HTERT RPE-1 (cell line): ENCODE data around the gene ERG.

ENCODE experiments used
- in situ Hi-C: fragments of 300-500 bp; cut with MboI; formaldehyde crosslinking; loops from 4 replicates; pipeline ENCODE4 v1.14.3; 2020; ENCODE audit warnings: low sequenced_read_pairs

ERG gene

GRCh38 chr21:38500073-38500472 is 1.8 kb upstream of the ERG start:
- in situ Hi-C loops: no loop called here

DNA sequence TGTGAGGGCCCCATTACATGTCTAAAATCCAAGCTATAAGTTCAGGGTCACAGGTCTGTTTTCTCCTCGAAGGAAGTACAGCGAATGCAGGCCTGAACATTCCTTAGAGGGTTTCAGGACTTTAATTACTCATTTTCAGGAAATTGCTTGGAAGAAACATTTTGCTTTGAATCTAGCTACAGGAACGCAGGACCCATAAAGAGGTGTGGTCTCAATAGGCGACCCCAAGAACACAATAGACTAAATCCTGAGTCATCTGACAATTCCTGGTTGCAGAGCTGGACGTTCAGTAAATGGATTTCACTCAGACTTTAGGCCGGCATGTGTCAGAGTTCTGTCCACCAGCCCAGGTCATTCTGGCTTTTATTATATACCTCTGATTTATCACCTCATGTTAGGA is 1.0 kb upstream of the ERG start:
- in situ Hi-C loops: no loop called here

DNA sequence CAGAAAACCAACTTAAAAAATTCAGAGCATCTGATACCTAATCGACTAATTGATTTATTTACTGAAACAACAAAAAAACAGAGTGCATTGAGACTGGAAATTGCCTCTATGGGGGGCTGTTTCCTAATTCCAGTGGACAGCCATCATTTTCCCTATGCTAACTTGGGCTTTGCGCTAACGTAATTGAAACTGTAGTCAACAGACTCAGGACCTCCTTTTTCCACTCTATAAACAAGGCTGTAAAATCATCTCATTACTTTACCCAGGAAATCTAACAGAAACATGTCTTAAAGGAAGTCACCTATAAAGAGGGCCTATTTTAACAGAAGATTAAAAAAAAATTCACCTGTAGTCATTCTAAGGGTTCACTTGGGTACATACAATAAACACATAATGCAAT is 2.1 kb downstream of the ERG start:
- in situ Hi-C loops: no loop called here

DNA sequence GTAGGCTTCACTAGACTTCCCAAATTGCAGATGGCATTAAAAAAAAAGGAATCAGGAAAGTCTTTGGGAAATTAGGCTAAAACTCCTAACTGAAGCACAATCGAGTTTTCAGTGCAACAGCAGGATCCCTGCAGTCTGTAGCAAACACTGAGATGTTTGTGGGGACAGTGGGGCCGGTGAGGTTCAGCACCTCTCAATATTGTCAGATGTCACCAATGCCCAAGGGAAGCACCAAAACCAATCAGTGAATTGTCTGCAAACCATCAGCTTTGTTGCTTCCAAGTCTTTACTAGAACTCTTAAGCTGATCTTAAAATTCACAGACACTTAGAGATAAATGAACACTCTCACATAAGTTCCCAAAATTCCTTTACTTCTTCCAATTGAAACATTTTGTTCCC is 2.6 kb downstream of the ERG start:
- in situ Hi-C loops: no loop called here

- in situ Hi-C loops: no loop called here
Observed at GRCh38 chr21:38495242-38495641, 3.0 kb downstream of the ERG start.

DNA sequence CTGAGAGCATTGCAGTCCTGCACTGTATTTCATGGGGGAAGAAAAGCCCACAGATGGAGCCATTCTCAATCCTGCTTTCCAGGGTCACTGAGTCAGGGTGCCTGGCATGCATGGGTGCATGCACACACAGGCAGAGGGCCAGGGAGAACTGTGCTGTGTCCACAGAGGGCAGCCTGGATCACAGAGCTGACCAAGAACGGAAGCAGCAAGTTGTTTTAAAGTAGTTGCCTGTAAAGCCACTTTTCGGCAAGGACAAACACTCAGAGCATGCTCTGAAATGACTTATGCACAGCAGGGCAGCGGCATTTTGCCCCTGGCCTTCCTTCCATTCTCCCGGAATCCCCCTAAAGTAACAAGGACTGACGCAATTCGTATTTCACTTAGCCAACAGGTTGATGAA is 3.6 kb downstream of the ERG start:
- in situ Hi-C loops: no loop called here

- in situ Hi-C loops: no loop called here
Observed at GRCh38 chr21:38494251-38494642, 4.0 kb downstream of the ERG start.

DNA sequence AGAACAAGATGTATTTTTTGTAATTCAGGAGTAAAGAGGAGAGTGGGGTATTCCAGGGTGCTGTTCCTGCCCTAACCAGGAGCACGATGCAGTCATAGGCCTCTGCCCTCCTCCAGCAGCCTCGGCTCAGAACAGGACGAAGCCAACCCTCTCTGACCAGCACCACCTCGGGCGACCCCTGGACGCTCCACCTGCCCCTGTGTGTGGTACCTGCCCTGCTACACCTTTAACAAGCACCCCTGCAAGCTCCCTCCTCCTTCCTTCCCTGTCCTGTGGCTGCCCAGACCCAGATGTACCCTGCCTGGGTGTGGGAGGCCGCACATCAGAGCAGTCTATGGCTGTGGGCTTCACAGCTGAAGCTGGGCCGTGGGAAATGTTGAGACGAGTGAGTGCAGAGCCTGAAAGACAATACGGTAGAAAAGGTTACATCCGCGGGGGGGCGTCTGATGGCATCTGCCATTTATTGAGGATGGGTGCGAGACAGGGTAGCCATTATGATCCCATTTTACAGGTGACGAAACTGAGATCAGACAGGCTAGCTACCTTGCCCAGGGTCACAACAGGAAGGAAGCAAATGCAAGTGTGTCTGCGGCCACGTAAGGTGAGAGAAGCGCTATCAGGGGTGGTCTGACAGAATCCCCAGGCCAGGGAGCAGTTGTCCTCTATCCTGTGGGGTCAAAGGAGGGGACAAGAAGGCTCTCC is 4.6 kb downstream of the ERG start:
- in situ Hi-C loops: no loop called here

DNA sequence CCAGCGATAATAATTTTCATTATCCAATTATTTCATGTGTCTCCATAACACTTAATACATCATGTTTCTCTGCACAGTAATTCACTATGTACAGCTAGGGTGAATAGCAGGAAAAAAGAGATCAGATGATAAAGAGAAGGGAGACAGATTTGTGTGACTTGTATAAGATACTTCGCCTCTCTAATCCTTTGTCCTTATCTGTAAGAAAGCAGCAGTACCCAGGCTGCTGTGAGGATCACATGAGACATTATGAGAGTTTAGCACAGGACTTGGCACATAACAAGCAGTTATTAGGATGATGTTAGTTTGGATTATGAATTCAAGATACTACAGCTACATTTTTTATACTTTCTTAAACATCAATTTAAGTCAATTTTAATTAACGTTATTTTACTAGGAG is 6.3 kb downstream of the ERG start:
- in situ Hi-C loops: no loop called here

DNA sequence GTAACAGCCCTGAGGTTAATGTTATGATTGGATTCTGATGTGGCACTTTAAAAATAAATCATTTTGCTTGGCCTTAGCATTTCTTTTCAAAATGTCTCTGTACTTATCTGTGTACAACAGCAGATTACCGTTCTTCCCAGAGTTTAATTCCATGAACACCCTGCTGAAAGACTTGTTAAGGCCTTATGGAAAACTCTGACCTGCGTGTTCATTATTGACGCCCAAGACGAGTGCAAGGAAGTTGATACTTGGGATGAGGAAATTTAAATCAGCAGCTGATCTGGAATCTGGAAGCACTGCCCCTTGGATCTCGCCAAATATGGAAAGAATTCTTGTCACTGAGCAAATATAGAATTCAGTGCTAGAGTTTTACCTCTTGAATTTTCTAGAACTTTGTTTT is 6.7 kb downstream of the ERG start:
- in situ Hi-C loops: no loop called here

- in situ Hi-C loops: no loop called here
Observed at GRCh38 chr21:38490411-38491020, 7.8 kb downstream of the ERG start.

GRCh38 chr21:38489729-38490128 is 8.5 kb downstream of the ERG start:
- in situ Hi-C loops: no loop called here

GRCh38 chr21:38489271-38489652 is 9.0 kb downstream of the ERG start:
- in situ Hi-C loops: no loop called here

- in situ Hi-C loops: no loop called here
Observed at GRCh38 chr21:38488640-38489270, 9.5 kb downstream of the ERG start.

DNA sequence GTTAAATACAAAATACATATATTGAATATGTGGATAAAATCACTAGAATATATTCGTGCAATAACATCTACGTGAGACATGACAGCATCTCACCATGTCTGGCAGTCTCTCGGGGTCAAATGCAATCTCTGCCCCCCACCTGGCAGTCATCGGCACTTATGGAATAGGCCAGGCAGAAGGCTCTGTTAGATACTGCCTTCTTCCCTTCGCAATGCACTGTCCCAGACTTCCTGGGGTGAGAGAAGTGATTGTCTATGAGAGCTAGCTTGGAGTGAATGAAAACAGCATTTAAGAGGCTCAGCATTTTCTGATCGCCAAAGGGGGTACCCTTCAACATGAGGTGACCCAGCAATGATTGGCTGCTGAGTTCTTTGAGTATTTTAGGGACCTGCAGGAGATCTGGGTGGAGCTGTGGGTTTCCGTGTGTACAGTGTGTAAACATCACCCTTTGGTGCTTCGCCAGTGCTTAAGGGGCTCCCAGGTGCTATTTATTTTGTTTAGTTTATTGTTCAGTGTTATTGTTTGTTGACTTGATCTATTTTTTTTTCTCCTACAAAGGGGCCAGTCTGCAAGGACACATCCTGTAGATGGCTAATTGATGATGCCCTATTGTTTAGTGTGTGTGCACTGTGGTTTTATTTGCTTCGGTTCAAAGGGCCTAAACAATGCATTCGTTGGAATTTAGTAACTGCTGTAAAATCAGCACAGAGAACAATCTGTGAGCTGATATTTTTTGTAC is 10.2 kb downstream of the ERG start:
- in situ Hi-C loops: no loop called here

GRCh38 chr21:38486706-38487105 is 11.6 kb downstream of the ERG start:
- in situ Hi-C loops: no loop called here

DNA sequence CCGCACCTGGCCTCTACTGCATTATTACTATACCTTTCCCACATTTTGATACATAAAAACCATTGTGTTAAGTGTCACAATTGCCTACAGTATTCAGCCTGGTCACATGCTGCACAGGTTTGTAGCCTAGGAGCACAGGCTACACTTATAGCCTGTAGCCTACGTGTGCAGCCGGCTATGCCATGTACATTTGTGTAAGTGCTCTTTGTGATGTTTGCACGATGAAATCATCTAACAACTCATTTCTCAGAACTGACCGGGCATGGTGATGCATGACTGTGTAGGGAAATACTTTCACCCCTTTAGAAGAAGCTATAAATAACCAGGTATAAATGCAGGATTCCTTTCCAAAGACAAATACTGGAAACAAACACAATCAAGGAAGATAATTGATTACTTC is 12.1 kb downstream of the ERG start:
- in situ Hi-C loops: no loop called here

- in situ Hi-C loops: no loop called here
Observed at GRCh38 chr21:38479641-38480525, 18.4 kb downstream of the ERG start.

- in situ Hi-C loops: no loop called here
Observed at GRCh38 chr21:38478782-38479181, 19.5 kb downstream of the ERG start.

DNA sequence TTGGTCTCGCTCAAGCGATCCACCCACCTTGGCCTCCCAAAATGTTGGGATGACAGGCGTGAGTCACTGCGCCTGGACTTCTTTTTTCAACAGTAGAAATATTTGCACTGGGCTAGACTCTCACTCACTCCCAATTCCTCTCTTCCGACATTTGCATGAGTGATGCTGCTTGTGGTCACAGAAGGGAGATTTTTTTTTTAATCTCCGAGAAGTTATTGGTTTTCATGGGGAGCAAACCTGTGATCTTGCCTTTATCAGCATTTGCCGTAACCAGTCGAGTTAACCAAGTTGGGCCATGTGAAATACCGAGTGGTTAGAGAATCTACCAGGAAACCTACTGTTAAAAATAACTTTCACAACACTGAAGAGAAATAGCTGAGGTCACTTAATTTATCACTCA is 21.1 kb downstream of the ERG start:
- in situ Hi-C loops: no loop called here

- in situ Hi-C loops: no loop called here
Observed at GRCh38 chr21:38476385-38476784, 21.9 kb downstream of the ERG start.
